GM18511 (cell line): ENCODE measurements around the gene EDNRB.
"Not testable (repeated sequence)": the region's sequence is repeated elsewhere in the genome, so short reads cannot be mapped to it uniquely, and the experiment has no call there.

Experiments used
- ATAC-seq: cut with Tn5 transposase; IDR thresholded peaks from one replicate; pipeline ENCODE4 v1.9.1; 2021; ENCODE audit warnings: mild to moderate bottlenecking, moderate library complexity; ENCODE audit not compliant: unreplicated experiment

The EDNRB gene

GRCh38 chr13:77848050-77848449 lies 70.6 kb downstream of the EDNRB start:
- not testable (repeated sequence) for ATAC-seq

DNA sequence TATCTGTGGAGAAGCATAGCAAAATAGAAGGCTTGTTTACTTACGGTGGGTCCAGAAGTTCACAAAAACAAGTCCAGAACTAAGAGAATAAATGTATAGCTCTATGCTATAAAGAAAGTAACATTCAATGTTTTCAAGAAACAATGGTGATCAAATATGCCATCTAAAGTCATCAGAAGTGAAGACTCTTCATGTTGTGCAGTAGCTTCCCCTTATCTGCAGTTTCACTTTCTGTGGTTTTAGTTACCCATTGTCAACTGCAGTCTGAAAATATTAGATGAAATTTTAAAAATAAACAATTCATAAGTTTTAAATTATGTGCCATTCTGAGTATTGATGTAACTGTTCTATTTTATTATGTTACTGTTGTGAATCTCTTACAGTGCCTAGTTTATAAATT lies 72.5 kb downstream of the EDNRB start:
- peak; percentile 94 for ATAC-seq
